Motor neuron (in vitro differentiated cells): ENCODE results near the gene CHST10. TPM values are rescaled to one million over a fixed set of nuclear protein-coding genes. Genes with fewer than 3 reads are reported as not detected.

Experiments used
- ATAC-seq, 8 experiments: fragments of 200-7000 bp; cut with Tn5 transposase; replicated peaks in 6 of 8; 2 replicates each; pipeline ENCODE4 v1.8.0; 2021; ENCODE audit warnings: mild to moderate bottlenecking in 8 of 8, moderate library complexity in 8 of 8
- H3K27ac ChIP-seq, 2 donors: fragments of 250-450 bp; sonication (Bioruptor Pico); 2 replicates each; pipeline ENCODE4 v1.9.0; 2021; ENCODE audit warnings: antibody characterized with exemption in 2 of 2, mild to moderate bottlenecking in 2 of 2, moderate library complexity in 1 of 2
- H3K4me1 ChIP-seq, 2 donors: fragments of 250-450 bp; sonication (Bioruptor Pico); replicated peaks in 1 of 2; 2 replicates each; pipeline ENCODE4 v1.6.1; 2021; ENCODE audit warnings: antibody characterized with exemption in 2 of 2, mild to moderate bottlenecking in 2 of 2, moderate library complexity in 1 of 2
- H3K4me3 ChIP-seq, 5 donors: fragments of 250-450 bp; sonication (Bioruptor Pico); 2 replicates each; pipeline ENCODE4 v1.9.0; 2021; ENCODE audit warnings: antibody characterized with exemption in 5 of 5, mild to moderate bottlenecking in 5 of 5, moderate library complexity in 4 of 5
- WGBS, 10 experiments: fragments of 450-650 bp; shearing (Covaris generic); methylation state at CpG; one replicate each; pipeline ENCODE4 v1.0.0; 2022; 5-methylcytosine and 5-hydroxymethylcytosine counted together
- in situ Hi-C, 9 experiments: fragments of 400-800 bp; cut with MboI; loops; one replicate each; pipeline ENCODE4 v1.15.0; 2021; ENCODE audit warnings: low sequenced_read_pairs in 9 of 9, low pct_unique_long_range_greater_than_20kb in 2 of 9; ENCODE audit not compliant: unreplicated experiment in 9 of 9
- total RNA-seq, 8 experiments: library from RNA; unstranded; fragments of 300-600 nt; gene quantifications; 2 replicates each; pipeline versions ENCODE4 v1.2.3 to v1.2.4, GENCODE V29; 2022

Gene CHST10
- total RNA-seq, 8 experiments from 2014 or later: 2.5 to 40.8 (median 20.6) TPM

DNA sequence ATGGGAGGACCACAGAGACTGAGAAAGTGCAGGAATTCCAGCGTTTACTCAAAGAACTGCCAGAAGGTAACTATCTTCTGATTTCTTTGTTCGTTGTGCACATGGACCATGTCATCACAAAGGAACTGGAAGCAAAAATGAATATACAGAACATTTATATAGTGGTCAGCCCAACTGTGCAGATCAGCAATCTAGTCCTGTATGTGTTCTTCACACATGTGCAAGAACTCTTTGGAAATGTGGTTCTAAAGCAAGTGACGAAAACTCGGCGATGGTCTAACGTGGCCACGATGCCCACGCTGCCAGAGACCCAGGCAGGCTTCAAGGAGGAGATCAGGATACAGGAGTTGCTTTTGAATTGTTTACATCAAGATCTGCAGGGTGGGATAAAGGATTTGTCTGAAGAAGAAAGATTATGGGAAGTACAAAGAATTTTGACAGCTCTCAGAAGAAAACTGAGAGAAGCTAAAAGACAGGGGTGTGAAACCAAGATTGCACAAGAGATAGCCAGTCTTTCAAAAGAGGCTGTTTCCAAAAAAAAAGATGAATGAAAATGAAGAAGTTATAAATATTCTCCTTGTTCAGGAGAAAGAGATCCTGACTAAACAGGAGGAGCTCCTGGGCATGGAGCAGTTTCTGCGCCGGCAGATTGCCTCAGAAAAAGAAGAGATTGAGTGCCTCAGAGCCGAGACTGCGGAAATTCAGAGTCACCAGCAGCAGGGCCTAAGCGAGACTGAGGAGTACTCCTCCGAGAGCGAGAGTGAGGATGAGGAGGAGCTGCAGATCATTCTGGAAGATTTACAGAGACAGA lies 8.3 kb upstream of the CHST10 start:
- in situ Hi-C loops: no loop called here
- 61 to 97% (median 89%) methylated on average over 5 to 15 of the region's 15 CpGs for WGBS, 10 experiments
- H3K4me1 ChIP-seq: no peaks in the 10 kb centered on the region
- no peak for ATAC-seq
- no peak overlapping the region for H3K4me3 ChIP-seq
- no peak overlapping the region for H3K27ac ChIP-seq

DNA sequence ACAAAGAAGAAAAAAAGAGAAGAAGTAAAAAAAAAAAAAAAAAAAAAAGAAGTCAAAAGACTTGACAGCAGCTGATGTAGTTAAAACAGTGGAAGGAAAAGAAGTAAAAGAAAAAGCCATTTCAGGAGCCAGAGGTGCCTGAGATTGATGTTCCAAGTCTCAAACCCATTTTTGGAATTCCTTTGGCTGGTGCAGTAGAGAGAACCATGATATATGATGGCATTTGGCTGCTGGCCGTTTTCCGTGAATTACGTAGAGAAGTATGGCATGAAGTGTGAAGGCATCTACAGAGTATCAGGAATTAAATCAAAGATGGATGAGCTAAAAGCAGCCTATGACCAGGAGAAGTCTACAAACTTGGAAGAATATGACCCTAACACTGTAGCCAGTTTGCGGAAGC lies 7.6 kb upstream of the CHST10 start:
- H3K27ac ChIP-seq: no peak overlapping the region
- no peak for ATAC-seq
- no peaks in the 10 kb centered on the region for H3K4me1 ChIP-seq
- no peak overlapping the region for H3K4me3 ChIP-seq
- WGBS, 10 experiments: 31 to 100% (median 88%) methylated on average over 1 to 4 of the region's 4 CpGs
- in situ Hi-C loops: no loop called here

DNA sequence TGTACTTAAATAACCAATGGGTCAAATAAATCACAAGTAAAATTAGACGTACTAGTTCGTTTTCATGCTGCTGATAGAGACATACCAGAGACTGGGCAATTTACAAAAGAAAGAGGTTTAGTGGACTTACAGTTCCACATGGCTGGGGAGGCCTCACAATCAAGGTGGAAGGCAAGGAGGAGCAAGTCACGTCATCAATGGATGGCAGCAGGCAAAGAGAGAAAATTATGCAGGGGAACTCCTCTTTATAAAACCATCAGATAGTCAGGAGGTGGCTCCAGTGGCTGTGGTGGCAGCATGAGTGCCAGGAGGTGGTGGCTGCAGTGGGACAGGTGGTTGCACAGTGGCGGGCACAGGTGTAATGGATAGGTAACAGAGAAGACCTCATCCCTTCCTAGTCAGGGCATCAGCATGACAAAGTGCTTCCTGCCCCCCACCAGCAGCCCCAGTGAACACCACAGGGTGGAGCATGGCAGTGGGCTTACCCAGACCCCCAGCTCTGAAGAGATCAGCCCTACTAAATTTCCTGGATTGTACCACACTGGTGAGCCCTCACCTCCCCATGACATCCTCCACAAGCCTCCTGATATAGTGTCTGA lies 6.9 kb upstream of the CHST10 start:
- in situ Hi-C loops: no loop called here
- Histone ChIP-seq H3K27ac (no peak overlapping the region), H3K4me3 (no peak overlapping the region), H3K4me1 (no peaks in the 10 kb centered on the region)
- ATAC-seq: no peak
- 40 to 100% (median 64%) methylated on average over 1 to 3 of the region's 4 CpGs for WGBS, 10 experiments

DNA sequence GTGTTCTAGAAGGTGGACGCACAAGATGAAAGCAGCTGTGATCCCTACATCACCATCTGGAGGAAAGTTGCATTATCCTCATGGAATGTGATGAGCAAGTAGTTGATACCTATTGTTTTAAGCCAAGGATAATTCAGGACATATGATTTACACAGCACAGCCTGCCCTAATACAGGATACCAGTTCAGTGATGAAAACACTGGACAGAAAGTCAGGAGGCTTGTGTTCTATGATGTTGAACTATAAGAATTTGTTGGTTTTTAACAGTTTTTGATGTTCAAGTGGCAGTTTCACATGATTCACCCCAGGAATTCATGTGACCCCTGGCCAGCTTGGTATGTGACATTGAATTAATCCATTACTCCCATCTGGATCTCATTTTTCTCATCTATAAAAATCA lies 6.2 kb upstream of the CHST10 start:
- H3K4me3 ChIP-seq: no peak overlapping the region
- in situ Hi-C loops: no loop called here
- no peak overlapping the region for H3K27ac ChIP-seq
- no peak for ATAC-seq
- WGBS, 10 experiments: 0 to 100% (median 60%) methylated on average over 1 of the region's 1 CpG; no CpG with 5 or more reads in 7 of the 10 experiments
- H3K4me1 ChIP-seq: no peaks in the 10 kb centered on the region

DNA sequence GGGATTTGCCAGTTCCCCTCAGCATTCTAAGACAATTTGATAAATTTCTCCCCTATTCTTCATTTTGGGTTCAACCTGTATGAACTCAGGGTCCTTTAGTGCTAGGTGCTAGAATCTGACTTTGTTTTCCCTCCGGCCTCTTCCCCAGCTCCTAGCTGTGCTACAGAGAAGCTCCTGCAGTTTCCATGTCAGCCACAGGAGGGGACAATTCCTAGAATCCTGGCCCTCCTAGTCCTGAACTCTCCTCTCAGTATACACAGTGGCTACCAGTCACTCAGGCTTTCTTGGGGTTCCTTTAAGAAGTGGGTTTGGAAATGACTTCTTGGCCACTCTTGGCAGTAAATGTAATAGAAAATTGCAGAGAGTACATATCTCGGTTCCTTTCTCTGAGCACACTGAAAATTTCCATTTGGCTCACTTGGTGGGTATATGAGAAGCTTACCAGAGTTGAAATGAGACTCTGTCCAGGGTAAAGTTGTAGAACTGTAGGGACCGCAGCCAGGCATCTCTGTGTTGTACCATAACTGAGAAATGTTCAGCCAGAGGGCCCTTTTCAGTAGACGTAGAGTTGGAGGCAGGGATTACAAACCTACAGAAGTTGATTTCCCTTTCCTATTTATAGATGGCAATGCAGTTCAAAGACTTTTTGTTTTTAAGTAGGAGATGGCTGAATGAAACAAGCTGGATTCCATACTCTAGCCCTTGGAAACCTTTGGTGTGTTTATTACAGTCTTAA lies 5.0 kb upstream of the CHST10 start:
- H3K4me3 ChIP-seq: no peak overlapping the region
- no peaks in the 10 kb centered on the region for H3K4me1 ChIP-seq
- peak; percentile 36 to 89 (median 60) for ATAC-seq
- 0 to 96% (median 87%) methylated on average over 1 to 4 of the region's 4 CpGs; no CpG with 5 or more reads in 2 of the 10 experiments for WGBS, 10 experiments
- in situ Hi-C loops: no loop called here
- H3K27ac ChIP-seq: no peak overlapping the region

DNA sequence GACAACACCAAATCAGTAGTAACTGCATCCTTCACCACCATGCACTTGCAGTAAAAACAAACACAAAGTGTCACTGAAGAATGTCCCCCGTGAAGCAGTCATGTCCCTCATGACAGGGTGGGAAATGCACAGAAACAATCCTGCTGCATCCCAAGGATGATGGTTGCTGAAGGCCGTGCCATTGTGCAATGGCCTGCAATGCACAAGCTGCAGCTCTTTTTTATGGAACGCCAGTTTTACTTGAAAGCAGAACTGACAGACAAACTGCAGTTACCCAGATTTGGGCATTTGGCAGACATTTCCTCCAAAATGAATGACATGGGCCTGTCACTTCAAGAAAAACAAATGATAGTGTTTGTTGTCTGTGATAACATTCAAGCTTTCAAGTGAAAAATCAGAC lies 2.4 kb upstream of the CHST10 start:
- in situ Hi-C loops: no loop called here
- Histone ChIP-seq H3K27ac (no peak overlapping the region), H3K4me3 (no peak overlapping the region), H3K4me1 (peaks cover 5 to 15% of the 10 kb centered on the region in 2 donors)
- no peak for ATAC-seq
- WGBS, 10 experiments: 38 to 100% (median 83%) methylated on average over 1 to 3 of the region's 3 CpGs; no CpG with 5 or more reads in 2 of the 10 experiments

DNA sequence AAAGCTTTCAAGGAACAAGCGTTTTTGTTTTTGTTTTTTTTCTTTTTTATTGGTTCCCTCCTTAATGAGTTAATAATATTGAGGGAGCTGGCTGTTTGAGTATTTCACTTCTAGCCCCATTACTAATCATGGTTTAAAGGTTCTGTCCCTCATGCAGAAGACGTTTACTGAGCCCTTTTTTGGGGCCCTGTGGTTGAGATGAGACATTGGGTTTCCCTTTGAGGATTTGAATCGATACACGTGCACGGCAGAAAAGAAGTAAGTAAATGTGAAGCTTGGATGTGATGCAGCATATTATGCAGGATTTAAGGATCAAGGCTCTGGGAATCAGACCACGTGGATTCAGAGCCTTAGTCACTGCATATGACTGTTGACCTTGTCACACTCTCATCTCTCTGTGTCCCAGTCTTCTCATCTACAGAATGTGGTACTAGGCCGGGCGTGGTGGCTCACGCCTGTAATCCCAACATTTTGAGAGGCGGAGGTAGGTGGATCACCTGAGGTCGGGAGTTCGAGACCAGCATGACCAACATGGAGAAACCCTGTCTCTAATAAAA lies 1.0 kb upstream of the CHST10 start:
- WGBS, 10 experiments: 54 to 100% (median 89%) methylated on average over 3 to 11 of the region's 12 CpGs
- in situ Hi-C loops: no loop called here
- Histone ChIP-seq H3K27ac (no peak overlapping the region), H3K4me3 (no peak overlapping the region), H3K4me1 (peaks cover 12 to 28% of the 10 kb centered on the region in 2 donors)
- no peak for ATAC-seq

DNA sequence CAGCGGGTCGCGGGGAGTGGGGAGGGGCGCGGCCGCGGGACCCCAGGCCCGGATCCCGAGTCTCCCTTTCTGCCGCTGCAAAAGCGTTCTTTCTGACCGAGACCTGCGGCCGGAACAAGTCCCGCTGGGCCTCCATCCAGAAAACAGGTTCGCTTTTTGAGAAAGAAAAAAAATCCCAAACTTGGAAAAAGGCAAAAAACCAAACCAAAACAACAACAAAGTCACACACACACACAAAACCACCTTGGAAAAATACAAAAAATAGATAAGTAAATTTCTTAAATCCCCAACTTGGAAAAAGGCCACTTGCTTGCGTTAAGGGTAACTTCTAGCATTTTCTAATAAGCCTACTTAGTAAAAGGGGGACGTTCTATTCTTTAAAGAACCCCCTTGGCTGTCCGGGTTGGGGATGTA lies 250 bp upstream of the CHST10 start:
- in situ Hi-C loops: no loop called here
- Histone ChIP-seq H3K27ac (peak overlapping the region; percentile 84 to 90), H3K4me3 (peak overlapping the region; percentile 54 to 86 (median 60)), H3K4me1 (peaks cover 20 to 35% of the 10 kb centered on the region in 2 donors)
- 12 to 83% (median 33%) methylated on average over 1 to 9 of the region's 19 CpGs; no CpG with 5 or more reads in 2 of the 10 experiments for WGBS, 10 experiments
- ATAC-seq: no peak

DNA sequence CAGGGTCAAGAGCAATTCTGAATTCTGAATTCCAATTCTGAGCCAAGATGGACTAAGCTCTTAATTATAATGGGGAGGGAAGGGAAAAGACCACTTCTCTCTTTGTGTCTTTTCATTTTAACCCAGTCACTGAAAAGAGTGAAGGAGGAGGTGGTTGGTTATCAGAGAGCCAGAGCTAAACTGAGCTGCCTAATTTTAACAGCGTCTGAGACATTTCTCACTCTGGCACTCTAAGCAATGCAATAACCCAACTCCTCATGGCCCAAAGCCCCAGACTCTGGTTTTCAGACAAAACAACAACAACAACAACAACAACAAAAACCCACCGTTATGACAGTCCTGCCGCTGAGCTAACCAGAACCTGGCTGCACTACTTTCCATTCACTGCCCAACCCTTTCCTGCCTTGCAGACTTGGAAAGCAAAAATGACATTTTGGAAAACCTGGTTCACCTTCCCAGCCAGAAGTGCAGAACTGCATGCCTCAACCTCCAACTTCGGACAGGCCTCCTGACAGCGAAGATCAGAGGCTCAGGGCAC lies 1.0 kb downstream of the CHST10 start:
- peaks cover 33 to 48% of the 10 kb centered on the region in 2 donors for H3K4me1 ChIP-seq
- H3K4me3 ChIP-seq: peak overlapping the region; percentile 54 to 86 (median 60)
- WGBS, 10 experiments: 0 to 20% (median 0%) methylated on average over 1 to 5 of the region's 5 CpGs; no CpG with 5 or more reads in 3 of the 10 experiments
- peak overlapping the region in 1 of 2 donors; percentile 90 for H3K27ac ChIP-seq
- ATAC-seq: no peak
- in situ Hi-C loops: no loop called here

DNA sequence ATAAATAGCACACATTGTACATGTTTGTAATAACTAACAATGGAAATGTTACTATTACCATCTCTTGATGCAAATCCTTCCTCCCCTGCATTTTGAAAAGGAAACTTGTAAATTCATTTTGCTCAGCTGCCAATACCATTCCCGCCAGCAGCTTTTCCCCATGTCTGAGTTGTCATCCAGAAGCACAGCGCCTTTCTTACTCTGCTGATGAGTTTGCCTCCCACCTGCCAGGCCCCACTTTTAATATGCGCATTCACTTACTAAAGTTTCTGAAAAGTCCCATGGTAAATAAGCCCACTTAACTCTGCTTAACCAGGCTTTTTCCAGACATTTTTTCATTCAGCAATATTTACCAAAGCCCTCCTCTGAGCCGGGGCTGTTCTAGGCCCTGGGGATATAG lies 3.9 kb downstream of the CHST10 start:
- H3K4me1 ChIP-seq: peaks cover 33 to 52% of the 10 kb centered on the region in 2 donors

DNA sequence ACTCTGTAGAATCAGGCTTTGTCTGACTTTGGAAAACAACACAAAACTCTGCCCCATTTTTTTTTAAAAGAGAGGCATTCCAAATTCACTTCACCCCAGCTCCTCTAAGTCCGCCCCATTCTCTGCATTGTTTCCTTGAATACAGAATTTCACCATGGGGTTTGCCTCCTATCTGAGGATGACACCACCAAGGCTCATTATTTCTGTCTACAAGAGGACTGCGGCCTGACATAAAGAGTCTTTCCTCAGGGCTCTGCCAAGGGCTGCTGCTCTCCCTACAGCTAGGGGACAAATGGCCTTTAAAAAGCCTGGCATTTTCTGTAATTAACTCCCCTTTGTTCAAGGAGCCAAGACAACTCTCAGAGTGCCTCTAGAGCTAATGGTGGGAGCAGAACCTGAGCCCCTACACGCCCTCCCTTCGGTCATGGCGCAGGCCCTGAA lies 4.6 kb downstream of the CHST10 start:
- Histone ChIP-seq H3K4me3 (no peak overlapping the region), H3K4me1 (peaks cover 33 to 52% of the 10 kb centered on the region in 2 donors), H3K27ac (peak overlapping the region in 1 of 2 donors; percentile 34)
- 33 to 100% (median 60%) methylated on average over 1 to 3 of the region's 5 CpGs; no CpG with 5 or more reads in 3 of the 10 experiments for WGBS, 10 experiments
- ATAC-seq: peak in 1 of 8 experiments; percentile 4
- in situ Hi-C loops: no loop called here

More for the DNA sequence above, 3.9 kb downstream of the CHST10 start:
- Histone ChIP-seq H3K27ac (no peak overlapping the region), H3K4me3 (no peak overlapping the region)
- WGBS, 10 experiments: 17 to 96% (median 65%) methylated on average over 1 to 4 of the region's 4 CpGs; no CpG with 5 or more reads in 2 of the 10 experiments
- in situ Hi-C loops: no loop called here
- ATAC-seq: peak in 2 of 8 experiments; percentile 21 to 42

DNA sequence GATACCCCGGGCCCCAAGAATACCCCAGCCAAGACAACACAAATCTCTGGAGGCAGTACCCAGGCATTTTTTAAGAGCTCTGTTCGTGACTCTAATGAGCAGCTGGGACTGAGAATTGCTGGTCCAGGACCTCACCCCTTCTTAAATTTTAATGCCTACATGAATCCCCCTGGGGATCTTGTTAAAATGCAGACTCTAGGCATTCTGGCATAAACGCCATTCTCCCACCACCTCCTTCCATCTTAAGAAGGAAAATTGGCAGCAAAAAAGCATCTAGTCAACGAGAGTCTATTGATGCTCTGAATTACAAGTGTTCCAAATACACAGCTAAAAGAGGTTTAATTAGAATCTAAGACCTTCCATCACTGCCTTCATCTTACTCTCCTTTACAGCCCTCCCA lies 5.0 kb downstream of the CHST10 start:
- ATAC-seq: no peak
- H3K4me1 ChIP-seq: peaks cover 33 to 52% of the 10 kb centered on the region in 2 donors
- in situ Hi-C loops: no loop called here
- H3K4me3 ChIP-seq: no peak overlapping the region
- H3K27ac ChIP-seq: peak overlapping the region in 1 of 2 donors; percentile 42
- 17 to 93% (median 65%) methylated on average over 1 to 3 of the region's 4 CpGs; no CpG with 5 or more reads in 4 of the 10 experiments for WGBS, 10 experiments
